Activated T-cell treated with anti-CD3 and anti-CD28 coated beads for 4 hours (primary cell): Measurements from ENCODE around the gene ALG1.
"Not testable (repeated sequence)": the region's sequence is repeated elsewhere in the genome, so short reads cannot be mapped to it uniquely, and the experiment has no call there.

Experiments used
- DNase-seq: peaks from one replicate; pipeline ENCODE4 v3.0.0-alpha.2; 2020

Gene ALG1

GRCh38 chr16:5075637-5076036, 4.0 kb downstream of the ALG1 start:
- DNase-seq: no peak

GRCh38 chr16:5077304-5077703, 5.7 kb downstream of the ALG1 start:
- no peak for DNase-seq

- DNase-seq: no peak
Measured at GRCh38 chr16:5078626-5079025, 7.0 kb downstream of the ALG1 start.

GRCh38 chr16:5080461-5080860, 8.8 kb downstream of the ALG1 start:
- DNase-seq: not testable (repeated sequence)

- DNase-seq: not testable (repeated sequence)
Measured at GRCh38 chr16:5080996-5081395, 9.4 kb downstream of the ALG1 start.

GRCh38 chr16:5083646-5084045, 12.0 kb downstream of the ALG1 start:
- DNase-seq: not testable (repeated sequence)

GRCh38 chr16:5084099-5084731, 12.6 kb downstream of the ALG1 start:
- DNase-seq: not testable (repeated sequence)

- DNase-seq: peak; percentile 28
Measured at GRCh38 chr16:5084802-5085201, 13.2 kb downstream of the ALG1 start.

GRCh38 chr16:5085716-5086115, 14.1 kb downstream of the ALG1 start:
- not testable (repeated sequence) for DNase-seq

GRCh38 chr16:5088086-5088790, 16.6 kb downstream of the ALG1 start:
- DNase-seq: not testable (repeated sequence)

GRCh38 chr16:5088936-5089335, 17.3 kb downstream of the ALG1 start:
- DNase-seq: not testable (repeated sequence)

- DNase-seq: not testable (repeated sequence)
Measured at GRCh38 chr16:5089911-5090555, 18.4 kb downstream of the ALG1 start.

- not testable (repeated sequence) for DNase-seq
Measured at GRCh38 chr16:5090592-5090991, 18.9 kb downstream of the ALG1 start.

- DNase-seq: not testable (repeated sequence)
Measured at GRCh38 chr16:5093081-5093480, 21.4 kb downstream of the ALG1 start.

- DNase-seq: not testable (repeated sequence)
Measured at GRCh38 chr16:5093746-5094145, 22.1 kb downstream of the ALG1 start.

- not testable (repeated sequence) for DNase-seq
Measured at GRCh38 chr16:5095145-5095830, 23.6 kb downstream of the ALG1 start.

- DNase-seq: not testable (repeated sequence)
Measured at GRCh38 chr16:5096437-5097060, 24.9 kb downstream of the ALG1 start.

- peak; percentile 12 for DNase-seq
Measured at GRCh38 chr16:5097061-5097469, 25.4 kb downstream of the ALG1 start.

- peak; percentile 85 for DNase-seq
Measured at GRCh38 chr16:5097470-5098220, 26.0 kb downstream of the ALG1 start, which contains the start of gene EEF2KMT. Gene EEF2KMT (minus strand): TSS chr16:5097795. CDS start chr16:5097739, 56 bp downstream.

GRCh38 chr16:5098221-5099159, 26.8 kb downstream of the ALG1 start:
- peak; percentile 91 for DNase-seq

GRCh38 chr16:5099174-5099573, 27.5 kb downstream of the ALG1 start:
- not testable (repeated sequence) for DNase-seq
